ENCODE data around the gene IL27RA. TPM values are rescaled to one million over a fixed set of nuclear protein-coding genes. Genes with fewer than 3 reads are reported as not detected.

The IL27RA gene
- total and polyA plus RNA-seq, 2 experiments from 2014 or later = 7.7 to 11.4 TPM

GRCh38 chr19:14094854-14095253 lies 63.3 kb downstream of the IL27RA start (continued):
- TF ChIP-seq CTCF (conservative IDR thresholded peaks at IDR 0.05; ENCODE audit: low read depth in 2 of 2) (no peak), EZH2phosphoT487 (IDR thresholded peaks at IDR 0.05; ENCODE audit: unreplicated experiment) (no peak), JUNB (IDR thresholded peaks at IDR 0.05; ENCODE audit: unreplicated experiment) (no peak), CREB1 (CRISPR knock-in tag; IDR thresholded peaks at IDR 0.05; ENCODE audit: low read depth) (no peak), NANOG (IDR thresholded peaks at IDR 0.05; ENCODE audit: borderline replicate concordance) (no peak), REST (IDR thresholded peaks at IDR 0.05; ENCODE audit: unreplicated experiment) (no peak), ETS1 (IDR thresholded peaks at IDR 0.05) (no peak), STAT1 (IDR thresholded peaks at IDR 0.05; ENCODE audit: unreplicated experiment) (no peak)

GRCh38 chr19:14096272-14096992 lies 64.9 kb downstream of the IL27RA start:
- ATAC-seq (peak; percentile 62), DNase-seq (ENCODE audit: low spot score) (peak; percentile 61)
- Histone ChIP-seq H3K27me3 (ENCODE audit: insufficient read depth) (no peaks in the 10 kb centered on the region), H2AFZ (no peak overlapping the region), H3K4me3 (no peak overlapping the region), H3K36me3 (ENCODE audit: insufficient read depth) (no peaks in the 10 kb centered on the region), H3K9me2 (ENCODE audit: insufficient read depth) (no peaks in the 10 kb centered on the region), H3K27ac (ENCODE audit: low read depth) (no peak overlapping the region), H4K20me1 (replicated peaks; ENCODE audit: insufficient read depth) (no peaks in the 10 kb centered on the region; the same call in 1 of the 2 replicates), H3K4me2 (no peak overlapping the region), H3K79me2 (replicated peaks; ENCODE audit: insufficient read depth) (no peaks in the 10 kb centered on the region), H3K4me1 (ENCODE audit: insufficient read depth) (peaks cover 3% of the 10 kb centered on the region), H3F3A (replicated peaks; ENCODE audit: low read depth) (0 out of 2 replicates have a peak, but pooled peaks cover 24% of the 10 kb centered on the region)
- Mint-ChIP-seq H3K4me1 (peaks cover 7% of the 10 kb centered on the region; the same call in 2 of the 3 replicates), H3K27me3 (ENCODE audit: insufficient read depth, low read depth, poor library complexity) (peaks cover 17% of the 10 kb centered on the region), H3K36me3 (ENCODE audit: low read depth) (peaks cover 20% of the 10 kb centered on the region), H3K9me3 (peaks cover 15% of the 10 kb centered on the region), H3K27ac (0 out of 2 replicates have a peak overlapping the region, but pooled peaks have one; percentile 10), H3K4me3 (no peak overlapping the region)
- no peak for TF ChIP-seq STAT1 (IDR thresholded peaks at IDR 0.05; ENCODE audit: unreplicated experiment)
- peak; percentile 41 to 73 for TF ChIP-seq CTCF (conservative IDR thresholded peaks at IDR 0.05; ENCODE audit: low read depth in 2 of 2)

All from GM23338 (cell line).